ENCODE results near the gene EPHB3. TPM values are rescaled to one million over a fixed set of nuclear protein-coding genes. Genes with fewer than 3 reads are reported as not detected.

EPHB3 gene
- total RNA-seq, 4 donors from 2014 or later: 0.10 to 0.24 (median 0.12) TPM

- in situ Hi-C loops (cut with MboI; ENCODE audit: low sequenced_read_pairs in 4 of 4) (no loop called here), intact Hi-C loops (cut with DNase I; ENCODE audit: low total_unique reads) (no loop called here)
- DNase-seq (no peak), ATAC-seq (no peak)
- Histone ChIP-seq H3K27me3 (peaks cover 0 to 7% (median 7%) of the 10 kb centered on the region in 3 donors), H3K4me1 (peaks cover 13 to 15% of the 10 kb centered on the region in 2 donors), H3K36me3 (no peaks in the 10 kb centered on the region), H3K27ac (no peak overlapping the region), H3K9me3 (no peaks in the 10 kb centered on the region), H3K4me3 (no peak overlapping the region)
- no peak for TF ChIP-seq CTCF (IDR thresholded peaks at IDR 0.05 in 4 of 5, conservative IDR thresholded peaks at IDR 0.05 in 1 of 5)
- no peak for TF ChIP-seq POLR2A (IDR thresholded peaks at IDR 0.05)
Observed at GRCh38 chr3:184559336-184559735, 2.2 kb upstream of the EPHB3 start.

GRCh38 chr3:184560531-184560930 is 1.1 kb upstream of the EPHB3 start:
- Histone ChIP-seq H3K36me3 (no peaks in the 10 kb centered on the region), H3K27me3 (peaks cover 0 to 7% (median 7%) of the 10 kb centered on the region in 3 donors), H3K4me1 (peaks cover 13 to 15% of the 10 kb centered on the region in 2 donors), H3K9me3 (no peaks in the 10 kb centered on the region), H3K4me3 (peak overlapping the region in 3 of 4 donors; percentile 35 to 64 (median 62)), H3K27ac (no peak overlapping the region)
- intact Hi-C loops (cut with DNase I; ENCODE audit: low total_unique reads) (no loop called here), in situ Hi-C loops (cut with MboI; ENCODE audit: low sequenced_read_pairs in 4 of 4) (no loop called here)
- no peak for DNase-seq
- TF ChIP-seq POLR2A (IDR thresholded peaks at IDR 0.05) (no peak), CTCF (IDR thresholded peaks at IDR 0.05 in 4 of 5, conservative IDR thresholded peaks at IDR 0.05 in 1 of 5) (no peak)
- no peak for ATAC-seq

GRCh38 chr3:184561913-184562877 is 610 bp downstream of the EPHB3 start:
- H3K4me3 ChIP-seq: peak overlapping the region; percentile 47 to 77 (median 63)
- no peak for DNase-seq
- H3K4me1 ChIP-seq: peaks cover 13 to 15% of the 10 kb centered on the region in 2 donors
- intact Hi-C loops (cut with DNase I; ENCODE audit: low total_unique reads) (loop anchor here (1.0 kb wide), 2 partner anchors 165 to 215 kb away; no protein-coding TSS in a partner anchor), in situ Hi-C loops (cut with MboI; ENCODE audit: low sequenced_read_pairs in 4 of 4) (no loop called here)
- peaks cover 0 to 7% (median 0%) of the 10 kb centered on the region in 3 donors for H3K27me3 ChIP-seq
- H3K36me3 ChIP-seq: no peaks in the 10 kb centered on the region
- peak overlapping the region in 3 of 4 donors; percentile 18 to 44 (median 28) for H3K27ac ChIP-seq
- H3K9me3 ChIP-seq: no peaks in the 10 kb centered on the region
- peak; percentile 21 to 31 for ATAC-seq
- no peak for TF ChIP-seq POLR2A (IDR thresholded peaks at IDR 0.05)
- TF ChIP-seq CTCF (IDR thresholded peaks at IDR 0.05 in 4 of 5, conservative IDR thresholded peaks at IDR 0.05 in 1 of 5): no peak

- Histone ChIP-seq H3K36me3 (no peaks in the 10 kb centered on the region), H3K27ac (peak overlapping the region in 3 of 4 donors; percentile 18 to 44 (median 28)), H3K4me1 (peaks cover 13 to 15% of the 10 kb centered on the region in 2 donors), H3K4me3 (peak overlapping the region in 2 of 4 donors; percentile 16 to 64), H3K27me3 (peaks cover 0 to 5% (median under 1%) of the 10 kb centered on the region in 3 donors), H3K9me3 (no peaks in the 10 kb centered on the region)
- no peak for DNase-seq
- in situ Hi-C loops (cut with MboI; ENCODE audit: low sequenced_read_pairs in 4 of 4) (no loop called here), intact Hi-C loops (cut with DNase I; ENCODE audit: low total_unique reads) (no loop called here)
- ATAC-seq: no peak
- TF ChIP-seq CTCF (IDR thresholded peaks at IDR 0.05 in 4 of 5, conservative IDR thresholded peaks at IDR 0.05 in 1 of 5): no peak
- TF ChIP-seq POLR2A (IDR thresholded peaks at IDR 0.05): no peak
Observed at GRCh38 chr3:184562878-184563560, 1.4 kb downstream of the EPHB3 start.

All from gastrocnemius medialis (tissue), 4 donors.